NCI-H2196 treated with DMSO at 0.1 percent for 48 hours (cell line): ENCODE measurements around the gene NRIP2.

Experiments used
- DNase-seq: peaks from one replicate; lab custom pipeline; 2025; ENCODE audit not compliant: unreplicated experiment; lab: John Stamatoyannopoulos, UW

The NRIP2 gene

GRCh38 chr12:2845280-2845679 lies 10.4 kb upstream of the NRIP2 start:
- DNase-seq = no peak

GRCh38 chr12:2844786-2845185 lies 10.0 kb upstream of the NRIP2 start:
- DNase-seq = no peak

DNA sequence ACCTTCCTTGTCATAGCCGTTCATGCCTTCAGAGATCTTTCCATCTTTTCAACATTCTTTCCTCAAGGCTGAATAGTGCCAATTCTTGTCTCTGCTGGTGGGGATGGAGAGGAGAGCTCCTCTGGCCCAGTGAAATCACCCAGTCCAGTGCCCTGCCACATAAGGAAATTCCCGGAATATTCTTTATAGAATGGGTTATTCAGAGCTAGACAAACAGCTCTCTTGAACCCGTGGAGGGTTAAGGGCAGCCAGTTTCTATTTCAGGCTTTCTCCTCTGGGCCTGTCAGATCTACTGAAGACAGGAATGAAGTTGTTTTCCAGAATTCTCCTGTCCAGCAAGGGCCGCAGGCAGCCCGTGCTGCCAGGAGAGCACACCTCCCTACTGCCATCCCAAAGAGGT lies 8.1 kb upstream of the NRIP2 start:
- DNase-seq = no peak

GRCh38 chr12:2841056-2841650 lies 6.3 kb upstream of the NRIP2 start:
- no peak for DNase-seq

- no peak for DNase-seq
These were observed 1.7 kb upstream of the NRIP2 start for GRCh38 chr12:2836574-2836973.

- no peak for DNase-seq
These were observed 1.0 kb upstream of the NRIP2 start for GRCh38 chr12:2835691-2836403.

GRCh38 chr12:2833810-2834209 lies 1.0 kb downstream of the NRIP2 start:
- DNase-seq = no peak

DNA sequence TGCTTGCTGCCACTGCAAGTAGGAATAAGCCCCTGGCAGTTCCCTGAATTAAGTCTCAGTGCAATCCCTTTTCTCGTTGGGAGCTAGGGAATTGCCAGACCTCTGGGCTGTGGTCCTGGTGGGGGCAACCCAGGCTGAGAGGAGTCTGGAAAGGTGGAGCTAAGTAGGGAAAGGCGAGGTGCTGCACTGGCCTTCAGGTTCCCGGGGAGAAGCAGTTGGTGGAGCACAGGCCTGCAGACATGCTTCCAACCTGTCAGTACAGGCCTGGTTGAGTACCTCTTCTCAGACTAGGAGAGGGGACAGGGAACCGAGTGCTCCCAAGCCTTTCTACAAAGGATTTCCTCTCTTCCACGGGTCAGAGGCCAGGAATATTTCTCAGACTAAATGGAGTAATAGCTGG lies 1.5 kb downstream of the NRIP2 start:
- DNase-seq = no peak

GRCh38 chr12:2832550-2833127 lies 2.2 kb downstream of the NRIP2 start:
- DNase-seq = no peak

DNA sequence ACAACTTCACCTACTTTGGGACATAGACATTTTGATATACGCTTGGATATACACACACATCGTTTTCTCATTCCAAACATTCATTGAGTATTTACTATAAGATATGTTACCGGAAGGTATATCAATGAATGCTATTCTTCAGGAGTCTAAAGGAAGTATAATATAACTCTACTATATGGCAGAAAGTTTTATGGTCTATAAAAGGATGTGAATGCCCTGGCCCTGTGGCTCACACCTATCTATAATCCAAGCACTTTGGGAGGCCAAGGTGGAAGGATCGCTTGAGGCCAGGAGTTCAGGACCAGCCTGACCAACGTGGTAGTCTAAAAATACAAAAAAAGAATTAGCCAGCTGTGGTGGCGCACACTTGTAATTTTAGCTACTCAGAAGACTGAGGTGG lies 5.6 kb downstream of the NRIP2 start:
- no peak for DNase-seq

GRCh38 chr12:2826721-2827515 lies 7.9 kb downstream of the NRIP2 start:
- no peak for DNase-seq

GRCh38 chr12:2826036-2826435 lies 8.8 kb downstream of the NRIP2 start:
- DNase-seq = no peak

- no peak for DNase-seq
These were observed 9.7 kb downstream of the NRIP2 start for GRCh38 chr12:2825132-2825531.

DNA sequence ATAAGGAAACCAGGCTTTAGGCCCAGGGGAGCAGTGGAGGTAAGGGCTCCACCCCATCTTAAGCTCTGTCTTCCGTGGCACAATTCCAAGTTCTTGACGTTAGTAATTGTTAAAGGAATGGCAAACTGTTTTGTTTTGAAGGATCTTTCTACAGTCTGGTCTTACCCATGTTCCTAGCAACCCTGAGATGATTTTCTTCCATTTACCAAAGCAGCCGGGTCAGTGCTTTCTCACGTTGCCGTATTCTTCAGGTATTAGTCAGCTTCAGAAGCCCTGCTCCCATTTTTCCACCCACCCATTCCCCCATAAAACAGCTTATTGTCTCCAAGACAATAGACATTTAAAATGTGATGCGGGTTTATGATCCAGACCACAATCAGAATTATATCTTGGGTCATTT lies 10.3 kb downstream of the NRIP2 start:
- DNase-seq = no peak

- no peak for DNase-seq
These were observed 11.4 kb downstream of the NRIP2 start for GRCh38 chr12:2823483-2823882.

- DNase-seq = no peak
These were observed 14.4 kb downstream of the NRIP2 start for GRCh38 chr12:2820432-2820831.

DNA sequence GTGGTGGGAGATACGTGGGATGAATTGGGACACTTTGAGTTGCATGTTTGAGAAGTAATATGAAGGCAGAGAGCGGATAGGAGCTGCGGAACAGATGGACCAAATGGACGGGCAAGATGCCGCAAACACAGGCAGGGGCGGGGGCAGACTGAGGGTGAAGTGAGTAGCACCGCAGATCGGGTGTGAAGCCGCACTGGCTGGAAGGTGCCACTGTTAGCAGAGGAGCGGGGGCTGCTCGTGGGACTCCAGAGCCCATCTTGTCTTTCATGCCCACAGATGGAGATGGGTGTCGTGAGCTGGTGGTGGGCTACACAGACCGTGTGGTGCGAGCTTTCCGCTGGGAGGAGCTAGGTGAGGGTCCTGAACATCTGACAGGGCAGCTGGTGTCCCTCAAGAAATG lies 15.0 kb downstream of the NRIP2 start:
- no peak for DNase-seq

DNA sequence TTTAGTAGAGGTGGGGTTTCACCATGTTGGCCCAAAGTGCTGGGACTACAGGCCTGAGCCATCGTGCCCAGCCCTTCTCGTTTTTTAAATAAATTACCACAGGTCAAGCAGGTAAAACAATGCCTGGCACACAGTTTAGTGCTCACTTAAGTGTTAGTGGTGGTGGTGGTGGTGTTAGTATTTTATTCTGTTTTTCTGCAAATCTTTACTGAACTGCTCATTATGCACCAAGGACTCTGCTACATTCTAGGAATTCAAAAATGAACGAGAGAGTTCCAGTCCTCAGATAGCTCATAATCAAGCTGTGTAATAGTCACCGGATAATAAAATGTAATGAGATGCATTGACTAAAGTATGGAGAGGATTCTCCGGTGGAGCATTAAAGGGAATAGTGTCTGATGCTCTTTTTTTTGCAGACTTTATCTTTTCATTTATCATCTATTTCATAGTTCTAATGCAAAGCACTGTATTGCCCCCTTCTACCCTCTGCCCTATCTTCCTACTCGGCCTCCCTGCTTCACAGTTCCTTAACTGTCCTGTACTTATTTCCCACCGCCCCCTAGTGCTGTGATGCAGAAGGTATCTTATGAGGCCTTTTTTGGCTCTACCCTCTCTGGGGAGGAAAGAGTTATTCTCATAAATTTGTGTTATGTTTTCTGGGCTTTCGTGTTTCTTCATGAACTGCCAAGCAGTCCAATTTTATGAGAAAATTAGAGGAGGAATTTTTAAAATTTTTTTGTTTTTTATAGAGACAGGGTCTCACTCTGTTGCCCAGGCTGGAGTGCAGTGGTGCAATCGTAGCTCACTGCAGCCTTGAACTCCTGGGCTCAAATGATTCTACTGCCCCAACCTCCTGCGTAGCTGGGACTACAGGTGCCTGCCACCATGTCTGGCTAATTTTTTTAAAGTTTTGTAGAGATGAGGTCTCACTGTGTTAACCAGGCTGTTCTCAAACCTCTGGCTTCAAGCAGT lies 21.3 kb downstream of the NRIP2 start:
- DNase-seq = peak; percentile 17

GRCh38 chr12:2812290-2813213 lies 22.3 kb downstream of the NRIP2 start, which contains the start of gene ITFG2:
Gene ITFG2 (plus strand): TSS chr12:2812668. CDS start chr12:2812761, 93 bp downstream.
- DNase-seq = peak; percentile 76
